Measurements from ENCODE around the gene HOXC13.

Gene HOXC13

DNA sequence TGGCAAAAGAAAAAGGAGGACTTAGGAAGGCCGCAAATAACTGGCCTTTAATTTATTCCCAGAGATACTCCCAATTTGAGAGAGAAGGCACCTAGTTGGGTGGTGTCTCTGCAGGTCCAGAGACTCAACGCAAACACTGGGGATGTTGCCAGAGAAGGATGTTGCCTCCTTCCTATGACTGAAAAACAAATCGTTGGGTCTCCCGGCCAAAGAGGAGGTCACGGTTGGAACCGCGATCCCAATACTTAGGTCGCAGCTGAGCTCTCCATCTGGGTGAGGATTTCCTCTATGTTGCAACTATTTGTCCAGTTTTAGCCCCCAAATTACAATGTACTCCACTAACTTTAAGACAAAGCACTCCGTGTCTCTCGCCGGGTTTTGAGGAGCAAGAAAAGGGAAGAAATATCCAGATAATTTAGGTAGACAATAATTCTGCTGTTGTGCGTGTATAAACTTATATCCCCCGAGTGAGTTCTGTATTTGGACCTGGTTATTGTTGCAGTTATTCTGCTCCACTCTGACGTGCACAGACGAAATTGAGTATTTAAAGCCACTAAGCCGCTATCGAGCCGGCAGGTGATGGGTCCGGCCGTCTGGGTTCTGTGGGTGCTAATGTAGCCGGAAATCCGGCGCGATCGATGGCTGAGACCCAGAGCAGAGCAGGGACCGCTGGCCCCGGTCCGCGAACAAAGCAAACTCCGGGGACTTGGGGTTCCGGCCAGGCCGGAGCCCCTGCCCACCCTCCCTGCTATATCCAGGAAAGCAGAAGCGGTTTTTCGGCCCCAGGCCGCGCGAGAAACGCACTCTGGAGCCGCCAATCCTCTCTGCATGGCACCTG, 21.8 kb downstream of the HOXC13 start:
- TF ChIP-seq, protein P1, sequence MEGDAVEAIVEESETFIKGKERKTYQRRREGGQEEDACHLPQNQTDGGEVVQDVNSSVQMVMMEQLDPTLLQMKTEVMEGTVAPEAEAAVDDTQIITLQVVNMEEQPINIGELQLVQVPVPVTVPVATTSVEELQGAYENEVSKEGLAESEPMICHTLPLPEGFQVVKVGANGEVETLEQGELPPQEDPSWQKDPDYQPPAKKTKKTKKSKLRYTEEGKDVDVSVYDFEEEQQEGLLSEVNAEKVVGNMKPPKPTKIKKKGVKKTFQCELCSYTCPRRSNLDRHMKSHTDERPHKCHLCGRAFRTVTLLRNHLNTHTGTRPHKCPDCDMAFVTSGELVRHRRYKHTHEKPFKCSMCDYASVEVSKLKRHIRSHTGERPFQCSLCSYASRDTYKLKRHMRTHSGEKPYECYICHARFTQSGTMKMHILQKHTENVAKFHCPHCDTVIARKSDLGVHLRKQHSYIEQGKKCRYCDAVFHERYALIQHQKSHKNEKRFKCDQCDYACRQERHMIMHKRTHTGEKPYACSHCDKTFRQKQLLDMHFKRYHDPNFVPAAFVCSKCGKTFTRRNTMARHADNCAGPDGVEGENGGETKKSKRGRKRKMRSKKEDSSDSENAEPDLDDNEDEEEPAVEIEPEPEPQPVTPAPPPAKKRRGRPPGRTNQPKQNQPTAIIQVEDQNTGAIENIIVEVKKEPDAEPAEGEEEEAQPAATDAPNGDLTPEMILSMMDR (conservative IDR thresholded peaks at IDR 0.05; ENCODE audit: control insufficient read depth, insufficient read depth, low read depth, low read length): no peak
- no peak overlapping the region for H3K4me3 ChIP-seq (ENCODE audit: control insufficient read depth, low read depth, low read length)
- no peak for DNase-seq (ENCODE audit: low read depth)

DNA sequence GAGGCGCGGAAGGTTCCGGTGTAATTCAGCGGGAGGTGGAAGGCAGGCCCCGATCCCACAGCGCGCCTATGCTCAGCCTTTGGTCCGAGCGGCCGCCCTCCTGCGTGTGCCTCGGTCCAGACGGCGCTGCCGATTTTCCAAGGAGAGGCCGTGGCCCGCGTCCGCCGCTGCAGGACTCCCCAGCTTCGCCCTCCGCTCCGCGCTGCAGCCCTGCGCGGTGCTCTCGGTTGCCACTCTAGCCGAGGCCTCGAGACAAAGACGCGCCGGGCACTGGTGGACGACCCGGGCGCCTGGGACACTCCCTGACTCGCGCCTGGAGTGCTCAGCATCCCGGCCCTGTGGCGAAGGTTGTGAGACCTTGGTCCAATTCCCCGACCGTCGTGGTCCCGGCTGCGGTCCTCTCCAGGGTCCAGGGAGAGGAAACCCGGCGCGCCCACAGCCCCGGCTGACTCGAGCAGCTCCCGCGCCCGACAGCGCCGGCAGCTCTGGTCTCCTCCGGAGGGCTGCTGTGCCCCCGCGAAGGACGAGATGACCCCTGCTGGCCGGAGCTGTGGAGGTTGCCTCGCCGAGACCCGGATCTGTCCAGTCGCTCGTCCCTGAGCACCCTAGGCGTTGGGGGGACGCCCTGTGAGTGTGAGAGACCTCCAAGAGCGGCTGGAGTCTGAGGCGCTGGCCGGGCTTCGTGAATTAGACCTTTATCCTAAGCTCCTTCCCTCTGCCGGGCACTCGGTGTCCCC, 22.6 kb downstream of the HOXC13 start:
- no peak for DNase-seq (ENCODE audit: low read depth)
- H3K4me3 ChIP-seq (ENCODE audit: control insufficient read depth, low read depth, low read length): no peak overlapping the region
- TF ChIP-seq, protein P1 (conservative IDR thresholded peaks at IDR 0.05; ENCODE audit: control insufficient read depth, insufficient read depth, low read depth, low read length): peak; percentile 16

DNA sequence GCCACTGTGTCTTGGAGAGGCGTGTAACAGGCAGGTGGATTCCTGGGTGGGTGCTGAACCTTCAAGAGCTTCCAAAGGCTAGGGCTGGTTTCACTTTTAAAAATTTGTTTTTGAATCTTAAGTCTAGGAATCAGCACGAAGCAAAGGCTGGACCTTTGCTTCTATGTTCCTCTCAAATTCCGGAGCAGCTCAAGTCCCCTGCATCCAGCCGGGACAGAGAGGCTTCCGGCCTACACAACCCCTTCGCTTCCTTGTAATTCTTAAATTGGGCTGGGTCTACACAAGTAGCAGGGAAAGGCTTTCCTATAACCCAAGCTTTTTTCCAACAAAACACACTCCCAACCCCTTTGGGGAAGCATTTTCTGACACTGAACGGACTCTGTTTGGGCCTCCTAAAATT, 24.4 kb downstream of the HOXC13 start:
- TF ChIP-seq, protein P1 (conservative IDR thresholded peaks at IDR 0.05; ENCODE audit: control insufficient read depth, insufficient read depth, low read depth, low read length): no peak
- no peak for DNase-seq (ENCODE audit: low read depth)
- no peak overlapping the region for H3K4me3 ChIP-seq (ENCODE audit: control insufficient read depth, low read depth, low read length)

DNA sequence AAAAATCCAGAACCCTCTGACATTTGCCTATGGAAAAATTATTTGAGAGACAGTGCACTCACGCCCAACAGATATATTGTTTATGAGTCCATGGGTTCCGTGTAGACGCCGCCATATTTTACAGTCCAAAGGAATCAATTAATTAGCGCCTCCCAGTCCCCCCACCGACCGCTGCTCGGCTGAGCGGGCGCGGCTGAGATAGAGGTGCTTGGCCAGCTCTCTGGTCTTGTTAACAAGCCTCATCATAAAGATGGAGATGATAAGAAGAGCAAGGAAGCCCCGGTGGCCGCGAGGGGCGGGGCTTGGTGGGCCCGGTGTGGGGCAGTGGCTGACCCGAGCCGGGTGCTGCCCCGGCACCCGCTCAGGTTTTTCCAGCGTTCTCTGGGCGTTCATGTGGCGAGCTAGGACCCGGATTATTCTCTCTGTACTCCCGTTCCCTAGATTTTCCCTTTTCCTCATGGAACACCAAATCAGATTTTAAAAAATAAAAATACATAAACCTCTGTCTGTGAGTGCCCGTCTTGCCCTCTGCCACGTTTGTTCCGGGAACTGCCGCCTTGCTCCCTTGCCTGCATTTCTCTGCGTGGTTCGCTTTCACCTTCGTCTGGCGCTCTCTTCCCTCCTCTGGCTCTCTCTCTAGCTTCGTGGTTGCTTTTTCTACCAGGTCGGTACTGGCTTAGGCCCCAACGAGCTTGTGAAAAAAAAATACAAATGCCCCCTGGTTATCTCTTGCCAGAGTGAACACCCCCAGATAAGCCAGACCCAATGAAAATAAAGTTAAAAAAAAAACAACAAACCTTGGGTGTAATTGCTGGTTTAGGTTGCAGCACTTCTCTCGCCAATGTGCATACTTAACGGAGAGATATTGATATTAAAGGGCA, 25.0 kb downstream of the HOXC13 start:
- TF ChIP-seq, protein P1 (conservative IDR thresholded peaks at IDR 0.05; ENCODE audit: control insufficient read depth, insufficient read depth, low read depth, low read length): no peak
- no peak overlapping the region for H3K4me3 ChIP-seq (ENCODE audit: control insufficient read depth, low read depth, low read length)
- DNase-seq (ENCODE audit: low read depth): no peak

DNA sequence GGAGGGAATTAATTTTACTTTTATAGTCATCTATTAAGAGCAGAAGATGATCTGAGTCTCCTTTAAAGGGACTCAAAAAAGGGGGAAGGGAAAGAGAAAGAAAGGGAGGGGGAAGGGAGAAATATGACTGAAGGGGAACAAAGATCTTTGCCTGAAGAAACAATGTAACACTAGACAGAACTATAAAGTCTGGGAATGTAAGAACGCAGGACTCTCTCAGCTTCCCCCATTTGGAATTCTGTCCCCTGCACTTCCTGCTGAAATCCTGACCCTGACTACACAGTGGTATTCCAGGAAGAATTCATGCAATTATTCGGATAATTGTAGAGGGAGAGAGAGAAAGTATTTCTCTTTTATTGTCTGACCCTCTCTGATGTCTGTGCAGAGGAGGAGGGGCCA, 25.7 kb downstream of the HOXC13 start:
- TF ChIP-seq, protein P1 (conservative IDR thresholded peaks at IDR 0.05; ENCODE audit: control insufficient read depth, insufficient read depth, low read depth, low read length): no peak
- no peak for DNase-seq (ENCODE audit: low read depth)
- no peak overlapping the region for H3K4me3 ChIP-seq (ENCODE audit: control insufficient read depth, low read depth, low read length)
